ENCODE results near the gene DENND5A. TPM values are rescaled to one million over a fixed set of nuclear protein-coding genes. Genes with fewer than 3 reads are reported as not detected.

DENND5A gene
- total and polyA plus RNA-seq, 10 of the 15 experiments (the other 5 are each of a cell fraction or from before 2014, with no cell fraction given), result 15.6 to 157 (median 85.1) TPM

GRCh38 chr11:9099617-9100016 is 165.5 kb downstream of the DENND5A start (continued):
- TF ChIP-seq ZBTB11 (CRISPR knock-in tag; IDR thresholded peaks at IDR 0.05), result no peak
- no peak for TF ChIP-seq REST (IDR thresholded peaks at IDR 0.05; ENCODE audit: low read depth, low read length)
- no peak for TF ChIP-seq RELB (IDR thresholded peaks at IDR 0.05; ENCODE audit: low read depth)
- TF ChIP-seq EP300 (IDR thresholded peaks at IDR 0.05; ENCODE audit: borderline replicate concordance in 1 of 2, control insufficient read depth in 1 of 2, low read depth in 2 of 2, low read length in 2 of 2), result no peak
- TF ChIP-seq, protein P1, sequence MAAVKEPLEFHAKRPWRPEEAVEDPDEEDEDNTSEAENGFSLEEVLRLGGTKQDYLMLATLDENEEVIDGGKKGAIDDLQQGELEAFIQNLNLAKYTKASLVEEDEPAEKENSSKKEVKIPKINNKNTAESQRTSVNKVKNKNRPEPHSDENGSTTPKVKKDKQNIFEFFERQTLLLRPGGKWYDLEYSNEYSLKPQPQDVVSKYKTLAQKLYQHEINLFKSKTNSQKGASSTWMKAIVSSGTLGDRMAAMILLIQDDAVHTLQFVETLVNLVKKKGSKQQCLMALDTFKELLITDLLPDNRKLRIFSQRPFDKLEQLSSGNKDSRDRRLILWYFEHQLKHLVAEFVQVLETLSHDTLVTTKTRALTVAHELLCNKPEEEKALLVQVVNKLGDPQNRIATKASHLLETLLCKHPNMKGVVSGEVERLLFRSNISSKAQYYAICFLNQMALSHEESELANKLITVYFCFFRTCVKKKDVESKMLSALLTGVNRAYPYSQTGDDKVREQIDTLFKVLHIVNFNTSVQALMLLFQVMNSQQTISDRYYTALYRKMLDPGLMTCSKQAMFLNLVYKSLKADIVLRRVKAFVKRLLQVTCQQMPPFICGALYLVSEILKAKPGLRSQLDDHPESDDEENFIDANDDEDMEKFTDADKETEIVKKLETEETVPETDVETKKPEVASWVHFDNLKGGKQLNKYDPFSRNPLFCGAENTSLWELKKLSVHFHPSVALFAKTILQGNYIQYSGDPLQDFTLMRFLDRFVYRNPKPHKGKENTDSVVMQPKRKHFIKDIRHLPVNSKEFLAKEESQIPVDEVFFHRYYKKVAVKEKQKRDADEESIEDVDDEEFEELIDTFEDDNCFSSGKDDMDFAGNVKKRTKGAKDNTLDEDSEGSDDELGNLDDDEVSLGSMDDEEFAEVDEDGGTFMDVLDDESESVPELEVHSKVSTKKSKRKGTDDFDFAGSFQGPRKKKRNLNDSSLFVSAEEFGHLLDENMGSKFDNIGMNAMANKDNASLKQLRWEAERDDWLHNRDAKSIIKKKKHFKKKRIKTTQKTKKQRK (IDR thresholded peaks at IDR 0.05; ENCODE audit: low read depth, low read length), result no peak
- TF ChIP-seq GATAD2B (conservative IDR thresholded peaks at IDR 0.05; ENCODE audit: low read depth), result no peak
- TF ChIP-seq STAT1 (conservative IDR thresholded peaks at IDR 0.05), result no peak
- no peak for TF ChIP-seq CREM (IDR thresholded peaks at IDR 0.05; ENCODE audit: low read depth)
- TF ChIP-seq, protein P2, sequence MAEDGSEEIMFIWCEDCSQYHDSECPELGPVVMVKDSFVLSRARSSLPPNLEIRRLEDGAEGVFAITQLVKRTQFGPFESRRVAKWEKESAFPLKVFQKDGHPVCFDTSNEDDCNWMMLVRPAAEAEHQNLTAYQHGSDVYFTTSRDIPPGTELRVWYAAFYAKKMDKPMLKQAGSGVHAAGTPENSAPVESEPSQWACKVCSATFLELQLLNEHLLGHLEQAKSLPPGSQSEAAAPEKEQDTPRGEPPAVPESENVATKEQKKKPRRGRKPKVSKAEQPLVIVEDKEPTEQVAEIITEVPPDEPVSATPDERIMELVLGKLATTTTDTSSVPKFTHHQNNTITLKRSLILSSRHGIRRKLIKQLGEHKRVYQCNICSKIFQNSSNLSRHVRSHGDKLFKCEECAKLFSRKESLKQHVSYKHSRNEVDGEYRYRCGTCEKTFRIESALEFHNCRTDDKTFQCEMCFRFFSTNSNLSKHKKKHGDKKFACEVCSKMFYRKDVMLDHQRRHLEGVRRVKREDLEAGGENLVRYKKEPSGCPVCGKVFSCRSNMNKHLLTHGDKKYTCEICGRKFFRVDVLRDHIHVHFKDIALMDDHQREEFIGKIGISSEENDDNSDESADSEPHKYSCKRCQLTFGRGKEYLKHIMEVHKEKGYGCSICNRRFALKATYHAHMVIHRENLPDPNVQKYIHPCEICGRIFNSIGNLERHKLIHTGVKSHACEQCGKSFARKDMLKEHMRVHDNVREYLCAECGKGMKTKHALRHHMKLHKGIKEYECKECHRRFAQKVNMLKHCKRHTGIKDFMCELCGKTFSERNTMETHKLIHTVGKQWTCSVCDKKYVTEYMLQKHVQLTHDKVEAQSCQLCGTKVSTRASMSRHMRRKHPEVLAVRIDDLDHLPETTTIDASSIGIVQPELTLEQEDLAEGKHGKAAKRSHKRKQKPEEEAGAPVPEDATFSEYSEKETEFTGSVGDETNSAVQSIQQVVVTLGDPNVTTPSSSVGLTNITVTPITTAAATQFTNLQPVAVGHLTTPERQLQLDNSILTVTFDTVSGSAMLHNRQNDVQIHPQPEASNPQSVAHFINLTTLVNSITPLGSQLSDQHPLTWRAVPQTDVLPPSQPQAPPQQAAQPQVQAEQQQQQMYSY (CRISPR knock-in tag; IDR thresholded peaks at IDR 0.05), result no peak
- TF ChIP-seq MAX (IDR thresholded peaks at IDR 0.05; ENCODE audit: low read depth, low read length), result no peak
